KOPT-K1 (cell line): Measurements from ENCODE around the gene SPECC1.

ENCODE experiments used
- H3K27ac ChIP-seq: fragments of 200-600 bp; sonication (generic); 2 replicates; pipeline ENCODE4 v1.5.1; 2016; ENCODE audit warnings: antibody characterized with exemption, mild to moderate bottlenecking, low read depth, low read length; ENCODE audit not compliant: poor library complexity, severe bottlenecking
- H3K36me3 ChIP-seq: fragments of 200-600 bp; sonication (generic); 2 replicates; pipeline ENCODE4 v1.5.1; 2017; ENCODE audit warnings: antibody characterized with exemption, mild to moderate bottlenecking, low read length, moderate library complexity; ENCODE audit not compliant: insufficient read depth
- H3K9me3 ChIP-seq: fragments of 200-600 bp; sonication (generic); 2 replicates; pipeline ENCODE4 v1.5.1; 2017; ENCODE audit warnings: antibody characterized with exemption, low read length, mild to moderate bottlenecking; ENCODE audit not compliant: insufficient read depth, poor library complexity, severe bottlenecking

SPECC1 gene

GRCh38 chr17:20114466-20114865, 105.3 kb downstream of the SPECC1 start:
- H3K9me3 ChIP-seq: no peaks in the 10 kb centered on the region
- no peaks in the 10 kb centered on the region for H3K36me3 ChIP-seq
- H3K27ac ChIP-seq: no peak overlapping the region

- H3K36me3 ChIP-seq: no peaks in the 10 kb centered on the region
- H3K9me3 ChIP-seq: no peaks in the 10 kb centered on the region
- no peak overlapping the region for H3K27ac ChIP-seq
Measured at GRCh38 chr17:20116683-20117309, 107.6 kb downstream of the SPECC1 start.

- Histone ChIP-seq H3K36me3 (no peaks in the 10 kb centered on the region), H3K9me3 (no peaks in the 10 kb centered on the region), H3K27ac (no peak overlapping the region)
Measured at GRCh38 chr17:20118280-20118679, 109.1 kb downstream of the SPECC1 start.

GRCh38 chr17:20120836-20121235, 111.7 kb downstream of the SPECC1 start:
- H3K36me3 ChIP-seq: no peaks in the 10 kb centered on the region
- H3K27ac ChIP-seq: no peak overlapping the region
- no peaks in the 10 kb centered on the region for H3K9me3 ChIP-seq

- Histone ChIP-seq H3K27ac (no peak overlapping the region), H3K36me3 (no peaks in the 10 kb centered on the region), H3K9me3 (no peaks in the 10 kb centered on the region)
Measured at GRCh38 chr17:20121359-20122253, 112.4 kb downstream of the SPECC1 start.

GRCh38 chr17:20122254-20122879, 113.2 kb downstream of the SPECC1 start:
- H3K9me3 ChIP-seq: no peaks in the 10 kb centered on the region
- no peak overlapping the region for H3K27ac ChIP-seq
- H3K36me3 ChIP-seq: no peaks in the 10 kb centered on the region

- no peaks in the 10 kb centered on the region for H3K9me3 ChIP-seq
- no peak overlapping the region for H3K27ac ChIP-seq
- no peaks in the 10 kb centered on the region for H3K36me3 ChIP-seq
Measured at GRCh38 chr17:20123209-20123608, 114.0 kb downstream of the SPECC1 start.

GRCh38 chr17:20125724-20126123, 116.6 kb downstream of the SPECC1 start:
- Histone ChIP-seq H3K9me3 (no peaks in the 10 kb centered on the region), H3K27ac (no peak overlapping the region), H3K36me3 (no peaks in the 10 kb centered on the region)

GRCh38 chr17:20127360-20128035, 118.3 kb downstream of the SPECC1 start:
- H3K36me3 ChIP-seq: no peaks in the 10 kb centered on the region
- peaks cover 10% of the 10 kb centered on the region for H3K9me3 ChIP-seq
- no peak overlapping the region for H3K27ac ChIP-seq

GRCh38 chr17:20128036-20128667, 119.0 kb downstream of the SPECC1 start:
- H3K9me3 ChIP-seq: peaks cover 10% of the 10 kb centered on the region
- H3K27ac ChIP-seq: no peak overlapping the region
- H3K36me3 ChIP-seq: no peaks in the 10 kb centered on the region

GRCh38 chr17:20133517-20133916, 124.4 kb downstream of the SPECC1 start:
- no peak overlapping the region for H3K27ac ChIP-seq
- H3K36me3 ChIP-seq: no peaks in the 10 kb centered on the region
- H3K9me3 ChIP-seq: peaks cover 10% of the 10 kb centered on the region

- no peaks in the 10 kb centered on the region for H3K36me3 ChIP-seq
- H3K9me3 ChIP-seq: no peaks in the 10 kb centered on the region
- H3K27ac ChIP-seq: no peak overlapping the region
Measured at GRCh38 chr17:20141198-20141972, 132.2 kb downstream of the SPECC1 start.

GRCh38 chr17:20142268-20142667, 133.1 kb downstream of the SPECC1 start:
- Histone ChIP-seq H3K9me3 (no peaks in the 10 kb centered on the region), H3K36me3 (no peaks in the 10 kb centered on the region), H3K27ac (no peak overlapping the region)

GRCh38 chr17:20143740-20144139, 134.6 kb downstream of the SPECC1 start:
- no peaks in the 10 kb centered on the region for H3K9me3 ChIP-seq
- no peaks in the 10 kb centered on the region for H3K36me3 ChIP-seq
- H3K27ac ChIP-seq: no peak overlapping the region
